ENCODE data around the gene UBASH3B. TPM values are rescaled to one million over a fixed set of nuclear protein-coding genes. Genes with fewer than 3 reads are reported as not detected.

Gene UBASH3B
- total RNA-seq, 2 experiments from 2014 or later, result 54.7 to 73.0 TPM

GRCh38 chr11:122812638-122813037, 157.1 kb downstream of the UBASH3B start:
- BruUV-seq (replicated peaks), result TSS peak; percentile 24
- H2AFZ ChIP-seq (ENCODE audit: low read length), result no peak overlapping the region
- TF ChIP-seq CTCF (conservative IDR thresholded peaks at IDR 0.05; ENCODE audit: low read length), result no peak
- no peak for TF ChIP-seq EZH2phosphoT487 (IDR thresholded peaks at IDR 0.05; ENCODE audit: borderline replicate concordance, low read depth, low read length)
- H3K9me3 ChIP-seq (ENCODE audit: low read length), result no peaks in the 10 kb centered on the region
- H3K79me2 ChIP-seq (ENCODE audit: insufficient read depth, low read depth, low read length), result no peaks in the 10 kb centered on the region
- no peak overlapping the region for H3K27ac ChIP-seq (ENCODE audit: low read depth, low read length, poor library complexity, severe bottlenecking)
- peaks cover 21% of the 10 kb centered on the region for H3K36me3 ChIP-seq (ENCODE audit: insufficient read depth, low read length)
- peaks cover 13% of the 10 kb centered on the region for H3K4me1 ChIP-seq (ENCODE audit: insufficient read depth, low read length, poor library complexity, severe bottlenecking)
- POLR2A ChIA-PET, result no interaction called here
- no peak overlapping the region for H3K4me2 ChIP-seq (ENCODE audit: low read length)
- no peak for DNase-seq (ENCODE audit: low spot score)
- H3K9me2 ChIP-seq (ENCODE audit: insufficient read depth, low read length), result no peaks in the 10 kb centered on the region
- H3K4me3 ChIP-seq (ENCODE audit: low read depth, low read length, poor library complexity, severe bottlenecking), result no peak overlapping the region
- intact Hi-C loops (cut with micrococcal nuclease; ENCODE audit: unreplicated experiment), result no loop called here
- CTCF ChIA-PET (ENCODE audit: unreplicated experiment), result interaction anchor here (0.6 kb wide), 1 partner anchor 547 kb away, joined by 3 read pairs; no protein-coding TSS in a partner anchor
- no peaks in the 10 kb centered on the region for H4K20me1 ChIP-seq (ENCODE audit: insufficient read depth, low read length)

- POLR2A ChIA-PET, result interaction anchor here (1.2 kb wide), 1 partner anchor 13 kb away, joined by 3 read pairs; no protein-coding TSS in a partner anchor
- BruUV-seq (replicated peaks), result no TSS peak
These were observed 157.8 kb downstream of the UBASH3B start for GRCh38 chr11:122813176-122813893.

More at GRCh38 chr11:122813176-122813893, 157.8 kb downstream of the UBASH3B start:
- no peak for DNase-seq (ENCODE audit: low spot score)
- H3K27ac ChIP-seq (ENCODE audit: low read depth, low read length, poor library complexity, severe bottlenecking), result no peak overlapping the region
- H3K4me1 ChIP-seq (ENCODE audit: insufficient read depth, low read length, poor library complexity, severe bottlenecking), result peaks cover 6% of the 10 kb centered on the region
- no peak overlapping the region for H3K4me3 ChIP-seq (ENCODE audit: low read depth, low read length, poor library complexity, severe bottlenecking)
- intact Hi-C loops (cut with micrococcal nuclease; ENCODE audit: unreplicated experiment), result no loop called here
- no peaks in the 10 kb centered on the region for H3K9me2 ChIP-seq (ENCODE audit: insufficient read depth, low read length)
- no peaks in the 10 kb centered on the region for H4K20me1 ChIP-seq (ENCODE audit: insufficient read depth, low read length)
- no peak for TF ChIP-seq EZH2phosphoT487 (IDR thresholded peaks at IDR 0.05; ENCODE audit: borderline replicate concordance, low read depth, low read length)
- no peak for TF ChIP-seq CTCF (conservative IDR thresholded peaks at IDR 0.05; ENCODE audit: low read length)
- CTCF ChIA-PET (ENCODE audit: unreplicated experiment), result no interaction called here
- no peak overlapping the region for H2AFZ ChIP-seq (ENCODE audit: low read length)
- H3K36me3 ChIP-seq (ENCODE audit: insufficient read depth, low read length), result peaks cover 21% of the 10 kb centered on the region
- no peaks in the 10 kb centered on the region for H3K9me3 ChIP-seq (ENCODE audit: low read length)
- no peaks in the 10 kb centered on the region for H3K79me2 ChIP-seq (ENCODE audit: insufficient read depth, low read depth, low read length)
- no peak overlapping the region for H3K4me2 ChIP-seq (ENCODE audit: low read length)

All from OCI-LY7 (cell line).